CD4-positive, alpha-beta T cell (primary cell): Measurements from ENCODE around the gene ANKS1B. TPM values are rescaled to one million over a fixed set of nuclear protein-coding genes. Genes with fewer than 3 reads are reported as not detected.
"Not testable (repeated sequence)": the region's sequence is repeated elsewhere in the genome, so short reads cannot be mapped to it uniquely, and the experiment has no call there.

ENCODE experiments used
- ATAC-seq: fragments of 200-7000 bp; cut with Tn5 transposase; one replicate; pipeline ENCODE4 v1.10.0; 2022; ENCODE audit warnings: mild to moderate bottlenecking; ENCODE audit not compliant: poor library complexity
- CTCF ChIA-PET: fragments of 350-600 bp; sonication (Branson Sonifier 250); formaldehyde crosslinking; loops from one replicate; lab custom pipeline; 2021; ENCODE audit warnings: antibody characterized with exemption, inconsistent platforms; lab: Charles Lee
- POLR2A ChIA-PET: fragments of 350-600 bp; sonication (Branson Sonifier 250); formaldehyde crosslinking; loops from one replicate; lab custom pipeline; 2021; ENCODE audit warnings: antibody characterized with exemption, inconsistent platforms; lab: Charles Lee
- DNase-seq, 14 experiments: peaks; one replicate each; pipeline ENCODE4 v3.0.0-alpha.2; 2013 to 2020; ENCODE audit warnings: mixed read lengths in 2 of 14
- H3K27ac ChIP-seq, 2 donors: one replicate each; pipeline versions ENCODE4 v1.5.1 to v1.7.0; 2013; ENCODE audit warnings: low read length in 2 of 2, low read depth in 1 of 2, mild to moderate bottlenecking in 1 of 2
- H3K27me3 ChIP-seq, 2 experiments: 1 replicate in 1 of 2; 2 replicates in 1 of 2; pipeline versions ENCODE4 v1.6.1 to v1.7.0; 2013; ENCODE audit warnings: low read length in 2 of 2, control low read depth in 1 of 2, mild to moderate bottlenecking in 1 of 2, moderate library complexity in 1 of 2; ENCODE audit not compliant: insufficient read depth in 2 of 2, control insufficient read depth in 1 of 2
- H3K36me3 ChIP-seq: one replicate; pipeline ENCODE4 v1.6.1; 2013; ENCODE audit warnings: low read length, control low read depth; ENCODE audit not compliant: insufficient read depth
- H3K4me1 ChIP-seq: one replicate; pipeline ENCODE4 v1.6.1; 2013; ENCODE audit warnings: low read length, control low read depth; ENCODE audit not compliant: insufficient read depth
- H3K4me3 ChIP-seq: one replicate; pipeline ENCODE4 v1.5.1; 2013; ENCODE audit warnings: mild to moderate bottlenecking, low read length, moderate library complexity
- H3K9me3 ChIP-seq, 2 experiments: 1 replicate in 1 of 2; 2 replicates in 1 of 2; pipeline versions ENCODE4 v1.6.1 to v1.7.0; 2013; ENCODE audit warnings: low read length in 2 of 2, mild to moderate bottlenecking in 2 of 2, control low read depth in 1 of 2, moderate library complexity in 1 of 2; ENCODE audit not compliant: control insufficient read depth in 1 of 2, insufficient read depth in 1 of 2
- H3K27ac Mint-ChIP-seq: one replicate; pipeline ENCODE4 v1.8.0; 2020; ENCODE audit warnings: mixed read lengths
- H3K27me3 Mint-ChIP-seq: one replicate; pipeline ENCODE4 v1.8.0; 2021; ENCODE audit warnings: mixed read lengths
- H3K36me3 Mint-ChIP-seq: one replicate; pipeline ENCODE4 v1.8.0; 2021; ENCODE audit warnings: low read depth, mixed read lengths
- H3K4me1 Mint-ChIP-seq: one replicate; pipeline ENCODE4 v1.8.0; 2021; ENCODE audit warnings: low read depth, mixed read lengths
- H3K4me3 Mint-ChIP-seq: one replicate; pipeline ENCODE4 v1.8.0; 2020; ENCODE audit warnings: mild to moderate bottlenecking, mixed read lengths
- H3K9me3 Mint-ChIP-seq: one replicate; pipeline ENCODE4 v1.8.0; 2020; ENCODE audit warnings: mixed read lengths
- intact Hi-C, 2 experiments: fragments of 100-400 bp; cut with DNase I in 1 of 2; cut with micrococcal nuclease in 1 of 2; formaldehyde crosslinking; loops; one replicate each; pipeline versions ENCODE4 v1.15.1 to v1.9.0; 2023 to 2025; cut with DNase I, micrococcal nuclease
- total RNA-seq, 174 experiments: library from RNA in 2 of 174; stranded (reverse) in 2 of 174; gene quantifications; one replicate each; pipeline ENCODE4 v1.2.3 and lab custom pipeline; 2021 to 2026
- TF ChIP-seq, protein P1 (sequence below): fragments of 200-600 bp; IDR thresholded peaks from one replicate; pipeline ENCODE4 v1.8.0; 2022; ENCODE audit warnings: antibody characterized with exemption, mild to moderate bottlenecking

Gene ANKS1B
- total RNA-seq, 2 experiments from 2014 or later: 0.16 to 1.1 TPM

- CTCF ChIA-PET: no interaction called here
- DNase-seq: no peak
- Histone ChIP-seq H3K4me1 (no peaks in the 10 kb centered on the region), H3K9me3 (no peaks in the 10 kb centered on the region), H3K27ac (no peak overlapping the region), H3K4me3 (no peak overlapping the region), H3K36me3 (no peaks in the 10 kb centered on the region), H3K27me3 (no peaks in the 10 kb centered on the region)
- Mint-ChIP-seq H3K27ac (no peak overlapping the region), H3K27me3 (no peaks in the 10 kb centered on the region), H3K36me3 (no peaks in the 10 kb centered on the region), H3K4me1 (no peaks in the 10 kb centered on the region), H3K9me3 (no peaks in the 10 kb centered on the region), H3K4me3 (no peak overlapping the region)
- POLR2A ChIA-PET: no interaction called here
- TF ChIP-seq, protein P1, sequence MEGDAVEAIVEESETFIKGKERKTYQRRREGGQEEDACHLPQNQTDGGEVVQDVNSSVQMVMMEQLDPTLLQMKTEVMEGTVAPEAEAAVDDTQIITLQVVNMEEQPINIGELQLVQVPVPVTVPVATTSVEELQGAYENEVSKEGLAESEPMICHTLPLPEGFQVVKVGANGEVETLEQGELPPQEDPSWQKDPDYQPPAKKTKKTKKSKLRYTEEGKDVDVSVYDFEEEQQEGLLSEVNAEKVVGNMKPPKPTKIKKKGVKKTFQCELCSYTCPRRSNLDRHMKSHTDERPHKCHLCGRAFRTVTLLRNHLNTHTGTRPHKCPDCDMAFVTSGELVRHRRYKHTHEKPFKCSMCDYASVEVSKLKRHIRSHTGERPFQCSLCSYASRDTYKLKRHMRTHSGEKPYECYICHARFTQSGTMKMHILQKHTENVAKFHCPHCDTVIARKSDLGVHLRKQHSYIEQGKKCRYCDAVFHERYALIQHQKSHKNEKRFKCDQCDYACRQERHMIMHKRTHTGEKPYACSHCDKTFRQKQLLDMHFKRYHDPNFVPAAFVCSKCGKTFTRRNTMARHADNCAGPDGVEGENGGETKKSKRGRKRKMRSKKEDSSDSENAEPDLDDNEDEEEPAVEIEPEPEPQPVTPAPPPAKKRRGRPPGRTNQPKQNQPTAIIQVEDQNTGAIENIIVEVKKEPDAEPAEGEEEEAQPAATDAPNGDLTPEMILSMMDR: no peak
- intact Hi-C loops: no loop called here
- no peak for ATAC-seq
Measured at GRCh38 chr12:99598785-99599184, 386.0 kb downstream of the ANKS1B start.

DNA sequence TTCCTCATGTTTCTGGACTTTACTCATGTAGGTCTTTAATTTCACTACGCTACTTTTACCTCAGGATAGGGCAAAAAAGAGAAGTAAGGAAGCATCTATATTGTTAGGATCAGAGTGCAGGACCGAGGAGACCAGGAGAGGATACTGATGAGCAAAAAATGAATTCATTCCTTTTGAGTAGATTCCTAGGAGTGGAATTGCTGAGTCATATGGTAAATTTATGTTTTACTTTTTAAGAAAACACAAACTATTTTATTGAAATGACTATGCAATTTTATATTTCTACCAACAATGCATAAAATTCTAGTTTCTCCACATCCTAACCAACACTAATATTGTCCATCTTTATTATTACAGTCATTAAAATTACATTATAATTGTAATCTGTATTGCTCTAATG is 388.0 kb downstream of the ANKS1B start:
- Mint-ChIP-seq H3K9me3 (no peaks in the 10 kb centered on the region), H3K27me3 (no peaks in the 10 kb centered on the region), H3K4me1 (no peaks in the 10 kb centered on the region), H3K27ac (no peak overlapping the region), H3K36me3 (no peaks in the 10 kb centered on the region), H3K4me3 (no peak overlapping the region)
- Histone ChIP-seq H3K4me3 (no peak overlapping the region), H3K9me3 (no peaks in the 10 kb centered on the region), H3K4me1 (no peaks in the 10 kb centered on the region), H3K27ac (no peak overlapping the region), H3K36me3 (no peaks in the 10 kb centered on the region), H3K27me3 (no peaks in the 10 kb centered on the region)
- no peak for ATAC-seq
- intact Hi-C loops: no loop called here
- no peak for DNase-seq
- POLR2A ChIA-PET: no interaction called here
- TF ChIP-seq, protein P1: no peak
- CTCF ChIA-PET: no interaction called here

- H3K4me3 Mint-ChIP-seq, H3K9me3 ChIP-seq, H3K4me1 Mint-ChIP-seq, intact Hi-C loops, H3K27me3 Mint-ChIP-seq, H3K4me1 ChIP-seq, ATAC-seq, H3K27me3 ChIP-seq, H3K36me3 Mint-ChIP-seq, H3K4me3 ChIP-seq, H3K27ac ChIP-seq, DNase-seq, CTCF ChIA-PET, POLR2A ChIA-PET, H3K27ac Mint-ChIP-seq, H3K36me3 ChIP-seq: not testable (repeated sequence)
- H3K9me3 Mint-ChIP-seq: peaks cover 15% of the 10 kb centered on the region
Measured at GRCh38 chr12:99577125-99577524, 407.6 kb downstream of the ANKS1B start.

- Mint-ChIP-seq H3K27me3 (no peaks in the 10 kb centered on the region), H3K4me1 (no peaks in the 10 kb centered on the region), H3K4me3 (no peak overlapping the region), H3K27ac (no peak overlapping the region), H3K36me3 (no peaks in the 10 kb centered on the region), H3K9me3 (peaks cover 11% of the 10 kb centered on the region)
- H3K4me3 ChIP-seq: no peak overlapping the region
- intact Hi-C loops: no loop called here
- ChIA-PET POLR2A (no interaction called here), CTCF (no interaction called here)
- no peak overlapping the region for H3K27ac ChIP-seq
- TF ChIP-seq, protein P1: no peak
- no peaks in the 10 kb centered on the region for H3K27me3 ChIP-seq
- no peak for ATAC-seq
- peaks cover 0 to 3% of the 10 kb centered on the region in 2 experiments for H3K9me3 ChIP-seq
- no peak for DNase-seq
- H3K4me1 ChIP-seq: no peaks in the 10 kb centered on the region
- H3K36me3 ChIP-seq: no peaks in the 10 kb centered on the region
Measured at GRCh38 chr12:99573980-99574379, 410.8 kb downstream of the ANKS1B start.
